Mesendoderm (in vitro differentiated cells): ENCODE results near the gene RYR2.
"Not testable (repeated sequence)": the region's sequence is repeated elsewhere in the genome, so short reads cannot be mapped to it uniquely, and the experiment has no call there.

Source experiments
- DNase-seq: peaks from one replicate; pipeline ENCODE4 v3.0.0; 2013
- H2AK5ac ChIP-seq: 2 replicates; pipeline ENCODE4 v1.6.1; 2013; ENCODE audit warnings: low read length, inconsistent platforms
- H2BK120ac ChIP-seq: 2 replicates; pipeline ENCODE4 v1.6.1; 2013; ENCODE audit warnings: low read depth, mild to moderate bottlenecking, low read length, moderate library complexity, mixed read lengths
- H2BK15ac ChIP-seq: replicated peaks from 2 replicates; pipeline ENCODE4 v1.6.1; 2013; ENCODE audit warnings: low read depth, mild to moderate bottlenecking, moderate library complexity
- H2BK5ac ChIP-seq: 2 replicates; pipeline ENCODE4 v1.6.1; 2013; ENCODE audit warnings: low read length, inconsistent platforms
- H3K18ac ChIP-seq: 2 replicates; pipeline ENCODE4 v1.6.1; 2013; ENCODE audit warnings: mild to moderate bottlenecking, low read length, mixed read lengths
- H3K23ac ChIP-seq: one replicate; pipeline ENCODE4 v1.6.1; 2013; ENCODE audit warnings: low read length
- H3K27ac ChIP-seq: 2 replicates; pipeline ENCODE4 v1.5.1; 2013; ENCODE audit warnings: low read depth, mild to moderate bottlenecking, inconsistent platforms, low read length, moderate library complexity
- H3K27me3 ChIP-seq: 2 replicates; pipeline ENCODE4 v1.6.1; 2013; ENCODE audit warnings: low read length, control low read depth, mild to moderate bottlenecking, inconsistent platforms; ENCODE audit not compliant: insufficient read depth, poor library complexity
- H3K36me3 ChIP-seq: 2 replicates; pipeline ENCODE4 v1.6.1; 2013; ENCODE audit warnings: low read length, inconsistent platforms; ENCODE audit not compliant: control insufficient read depth, insufficient read depth
- H3K4ac ChIP-seq: one replicate; pipeline ENCODE4 v1.6.1; 2013; ENCODE audit warnings: low read depth, mild to moderate bottlenecking, low read length, moderate library complexity
- H3K4me1 ChIP-seq: 2 replicates; pipeline ENCODE4 v1.6.1; 2013; ENCODE audit warnings: low read depth, low read length, inconsistent platforms; ENCODE audit not compliant: control insufficient read depth
- H3K4me2 ChIP-seq: 2 replicates; pipeline ENCODE4 v1.6.1; 2013; ENCODE audit warnings: low read length
- H3K4me3 ChIP-seq: 2 replicates; pipeline ENCODE4 v1.5.1; 2013; ENCODE audit warnings: mild to moderate bottlenecking, low read length
- H3K56ac ChIP-seq: one replicate; pipeline ENCODE4 v1.6.1; 2013; ENCODE audit warnings: low read length
- H3K79me1 ChIP-seq: 2 replicates; pipeline ENCODE4 v1.6.1; 2013; ENCODE audit warnings: low read length, inconsistent platforms
- H3K79me2 ChIP-seq: 2 replicates; pipeline ENCODE4 v1.6.1; 2013; ENCODE audit warnings: mild to moderate bottlenecking, low read length; ENCODE audit not compliant: control insufficient read depth, insufficient read depth
- H3K9ac ChIP-seq: 2 replicates; pipeline ENCODE4 v1.6.1; 2013; ENCODE audit warnings: low read length, inconsistent platforms
- H4K5ac ChIP-seq: one replicate; pipeline ENCODE4 v1.6.1; 2013; ENCODE audit warnings: low read length
- H4K8ac ChIP-seq: one replicate; pipeline ENCODE4 v1.6.1; 2013; ENCODE audit warnings: low read depth, mild to moderate bottlenecking, control low read depth, low read length, moderate library complexity
- WGBS: extraction: QIAGEN DNeasy Blood & Tissue Kit; methylation state at CpG from one replicate; pipeline ENCODE4 v1.1.7; 2013; ENCODE audit warnings: low lambda C conversion rate, missing lambda C conversion rate; ENCODE audit not compliant: insufficient coverage; ENCODE audit errors: extremely low coverage; 5-methylcytosine and 5-hydroxymethylcytosine counted together

The RYR2 gene

GRCh38 chr1:237367758-237368157 is 325.8 kb downstream of the RYR2 start:
- Histone ChIP-seq H3K79me1 (no peaks in the 10 kb centered on the region), H2BK5ac (no peak overlapping the region), H4K5ac (no peak overlapping the region), H3K9ac (no peak overlapping the region), H4K8ac (no peak overlapping the region), H3K27ac (no peak overlapping the region), H2AK5ac (no peak overlapping the region), H3K4me3 (no peak overlapping the region), H3K79me2 (no peaks in the 10 kb centered on the region), H3K4ac (no peak overlapping the region), H3K36me3 (no peaks in the 10 kb centered on the region), H2BK120ac (no peak overlapping the region), H3K4me1 (no peaks in the 10 kb centered on the region), H3K27me3 (no peaks in the 10 kb centered on the region), H2BK15ac (no peak overlapping the region), H3K4me2 (no peak overlapping the region), H3K18ac (no peak overlapping the region), H3K23ac (no peak overlapping the region), H3K56ac (no peak overlapping the region)
- DNase-seq = no peak
- WGBS = no CpG with 5 or more reads among the region's 2 CpGs

- no CpG with 5 or more reads among the region's 3 CpGs for whole genome bisulfite sequencing
- H3K56ac ChIP-seq, H3K36me3 ChIP-seq, H3K79me2 ChIP-seq, H4K5ac ChIP-seq, H3K4ac ChIP-seq, H2BK120ac ChIP-seq, H3K4me3 ChIP-seq, H3K27me3 ChIP-seq, H4K8ac ChIP-seq, H3K23ac ChIP-seq, H3K18ac ChIP-seq, H3K27ac ChIP-seq, H3K79me1 ChIP-seq, H3K4me1 ChIP-seq, H3K4me2 ChIP-seq, DNase-seq, H2BK5ac ChIP-seq, H2AK5ac ChIP-seq, H3K9ac ChIP-seq, H2BK15ac ChIP-seq: not testable (repeated sequence)
Measured at GRCh38 chr1:237371477-237371876, 329.5 kb downstream of the RYR2 start.

- Histone ChIP-seq H4K5ac (no peak overlapping the region), H3K79me2 (no peaks in the 10 kb centered on the region), H3K27me3 (no peaks in the 10 kb centered on the region), H3K4me2 (no peak overlapping the region), H3K9ac (no peak overlapping the region), H3K23ac (no peak overlapping the region), H2AK5ac (no peak overlapping the region), H2BK5ac (no peak overlapping the region), H3K27ac (no peak overlapping the region), H3K18ac (no peak overlapping the region), H3K4me1 (no peaks in the 10 kb centered on the region), H3K36me3 (no peaks in the 10 kb centered on the region), H2BK15ac (no peak overlapping the region), H3K56ac (no peak overlapping the region), H4K8ac (no peak overlapping the region), H3K4ac (no peak overlapping the region), H3K4me3 (no peak overlapping the region), H2BK120ac (no peak overlapping the region), H3K79me1 (no peaks in the 10 kb centered on the region)
- no CpG with 5 or more reads among the region's 3 CpGs for WGBS
- DNase-seq = no peak
Measured at GRCh38 chr1:237383791-237384190, 341.8 kb downstream of the RYR2 start.

- H2BK15ac ChIP-seq = no peak overlapping the region
- no peak overlapping the region for H2BK5ac ChIP-seq
- H3K4me1 ChIP-seq = no peaks in the 10 kb centered on the region
- H3K4me3 ChIP-seq = no peak overlapping the region
- no peaks in the 10 kb centered on the region for H3K27me3 ChIP-seq
- no peak overlapping the region for H3K56ac ChIP-seq
- H4K5ac ChIP-seq = no peak overlapping the region
- H3K9ac ChIP-seq = no peak overlapping the region
- no peak overlapping the region for H3K23ac ChIP-seq
- WGBS = no CpG with 5 or more reads among the region's 6 CpGs
- H2BK120ac ChIP-seq = no peak overlapping the region
- no peak overlapping the region for H4K8ac ChIP-seq
- H3K4ac ChIP-seq = no peak overlapping the region
- H3K18ac ChIP-seq = no peak overlapping the region
- no peaks in the 10 kb centered on the region for H3K79me1 ChIP-seq
- H2AK5ac ChIP-seq = no peak overlapping the region
- peak; percentile 67 for DNase-seq
- no peaks in the 10 kb centered on the region for H3K36me3 ChIP-seq
- H3K79me2 ChIP-seq = no peaks in the 10 kb centered on the region
- H3K27ac ChIP-seq = no peak overlapping the region
- H3K4me2 ChIP-seq = no peak overlapping the region
Measured at GRCh38 chr1:237384213-237384612, 342.2 kb downstream of the RYR2 start.

GRCh38 chr1:237386362-237387143 is 344.6 kb downstream of the RYR2 start:
- Histone ChIP-seq H2AK5ac (no peak overlapping the region), H3K18ac (no peak overlapping the region), H3K27ac (no peak overlapping the region), H3K79me2 (no peaks in the 10 kb centered on the region), H3K9ac (no peak overlapping the region), H3K79me1 (no peaks in the 10 kb centered on the region), H4K5ac (no peak overlapping the region), H3K4me1 (no peaks in the 10 kb centered on the region), H3K36me3 (no peaks in the 10 kb centered on the region), H3K4me3 (no peak overlapping the region), H3K56ac (no peak overlapping the region), H4K8ac (no peak overlapping the region), H3K4ac (no peak overlapping the region), H3K23ac (no peak overlapping the region), H2BK15ac (no peak overlapping the region), H3K4me2 (no peak overlapping the region), H2BK5ac (no peak overlapping the region), H3K27me3 (no peaks in the 10 kb centered on the region), H2BK120ac (no peak overlapping the region)
- 100% methylated on average over 1 of the region's 8 CpGs for WGBS
- peak; percentile 52 for DNase-seq

- no peaks in the 10 kb centered on the region for H3K36me3 ChIP-seq
- no peak overlapping the region for H3K18ac ChIP-seq
- H3K27ac ChIP-seq = no peak overlapping the region
- H2AK5ac ChIP-seq = no peak overlapping the region
- H3K4me1 ChIP-seq = no peaks in the 10 kb centered on the region
- H4K8ac ChIP-seq = no peak overlapping the region
- H2BK5ac ChIP-seq = no peak overlapping the region
- no peak overlapping the region for H3K56ac ChIP-seq
- no peak overlapping the region for H2BK15ac ChIP-seq
- H3K9ac ChIP-seq = no peak overlapping the region
- H4K5ac ChIP-seq = no peak overlapping the region
- no peak overlapping the region for H3K4ac ChIP-seq
- no peaks in the 10 kb centered on the region for H3K79me1 ChIP-seq
- H3K4me3 ChIP-seq = no peak overlapping the region
- no CpG with 5 or more reads among the region's 5 CpGs for WGBS
- no peak for DNase-seq
- no peak overlapping the region for H3K4me2 ChIP-seq
- no peak overlapping the region for H3K23ac ChIP-seq
- no peak overlapping the region for H2BK120ac ChIP-seq
- no peaks in the 10 kb centered on the region for H3K27me3 ChIP-seq
- H3K79me2 ChIP-seq = no peaks in the 10 kb centered on the region
Measured at GRCh38 chr1:237387144-237387505, 345.1 kb downstream of the RYR2 start.
